HT1080 (cell line): Measurements from ENCODE around the gene DRG2. TPM values are rescaled to one million over a fixed set of nuclear protein-coding genes. Genes with fewer than 3 reads are reported as not detected.

Experiments
- DNase-seq: peaks from one replicate; pipeline ENCODE4 v3.0.0-alpha.2; 2015; ENCODE audit warnings: low read depth
- total RNA-seq: library from RNA; depleted of rRNA; stranded (reverse); fragments of >200 nt; shearing (Covaris generic); gene quantifications from 2 replicates; pipeline ENCODE4 v1.2.3, GENCODE V29; 2014; rRNA removed

The DRG2 gene
- total RNA-seq, 1 experiment from 2014 or later, result 55.5 TPM

DNA sequence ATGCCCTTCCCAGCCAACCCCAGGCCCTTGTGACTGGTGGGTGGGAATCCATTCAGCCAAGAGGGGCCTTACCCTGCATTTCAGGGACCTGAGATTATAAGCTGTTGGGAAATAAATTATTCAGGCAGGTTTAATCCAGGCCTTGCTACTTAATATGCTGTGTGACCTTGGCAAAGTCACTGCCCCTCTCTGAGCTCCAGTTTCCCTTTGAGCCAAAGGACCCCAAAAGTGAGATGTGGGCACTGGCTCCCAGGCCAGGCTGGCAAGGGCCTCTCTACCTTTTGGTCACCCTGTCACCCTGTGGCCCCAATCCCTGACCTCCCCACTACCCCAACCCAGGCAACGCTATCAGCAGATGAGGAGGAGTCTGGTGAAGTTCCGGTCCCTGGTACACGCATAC, 54.7 kb downstream of the DRG2 start:
- DNase-seq, result no peak

DNA sequence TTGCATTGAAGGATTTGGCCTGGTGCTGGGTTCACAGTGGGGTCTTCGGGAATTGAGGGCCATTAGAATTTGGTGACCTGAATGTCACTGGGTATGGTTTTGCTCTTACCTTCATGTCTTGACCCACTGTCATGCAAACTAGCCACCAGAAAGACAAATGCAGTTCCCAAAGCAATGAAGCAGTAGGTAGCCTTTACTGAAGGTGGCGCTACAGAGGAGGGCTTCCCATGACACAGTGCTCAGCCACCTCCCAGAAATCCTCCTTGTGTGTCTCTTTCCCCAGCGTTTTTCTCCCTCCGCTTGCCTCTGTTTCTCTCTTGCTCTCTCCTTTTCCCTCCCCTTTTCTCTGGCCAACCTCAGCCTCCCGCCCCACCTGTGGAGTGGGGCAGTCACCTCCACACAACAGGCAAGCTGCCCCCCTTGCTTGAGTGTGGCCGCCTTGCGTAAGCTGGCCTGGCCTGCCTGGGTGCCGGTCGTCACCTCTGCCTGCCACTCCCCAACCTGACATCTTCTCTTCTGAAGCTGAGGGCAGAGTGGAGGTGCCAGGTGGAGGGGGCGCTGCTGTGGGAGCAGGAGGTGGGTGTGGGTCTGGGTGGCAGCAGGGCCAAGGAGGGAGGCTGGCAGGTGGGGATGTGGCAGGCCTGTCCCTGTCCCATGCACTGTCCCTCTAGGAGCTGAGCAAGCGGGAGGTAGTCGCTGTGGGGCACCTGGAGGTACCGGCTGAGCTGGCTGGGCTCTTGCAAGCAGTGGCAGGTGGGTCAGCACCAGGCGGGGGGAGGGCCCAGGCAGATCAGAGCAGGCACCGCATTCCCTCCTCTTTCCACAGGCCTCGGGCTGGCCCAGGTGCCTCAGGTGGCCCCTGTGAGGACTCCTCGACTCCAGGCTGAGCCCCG, 55.5 kb downstream of the DRG2 start:
- DNase-seq, result no peak

DNA sequence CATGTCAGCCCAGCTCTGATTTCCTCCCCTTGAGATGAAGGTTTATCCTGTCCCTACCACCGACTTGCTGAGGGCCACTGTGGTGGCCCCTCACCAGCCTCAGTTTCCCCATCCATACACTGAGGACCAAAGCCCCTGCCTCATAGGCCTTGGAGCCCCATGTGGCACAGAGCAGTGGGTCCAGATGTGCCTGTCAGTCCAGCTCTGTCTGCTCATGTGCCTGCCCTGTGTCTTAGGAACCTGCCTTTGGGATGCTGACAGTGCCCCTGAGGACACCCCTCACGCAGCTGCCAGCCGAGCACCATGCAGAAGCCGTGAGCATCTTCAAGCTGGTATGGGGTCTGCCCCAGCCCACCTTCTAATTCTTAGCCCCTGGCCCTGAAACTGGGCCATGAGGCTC, 56.5 kb downstream of the DRG2 start:
- no peak for DNase-seq

DNA sequence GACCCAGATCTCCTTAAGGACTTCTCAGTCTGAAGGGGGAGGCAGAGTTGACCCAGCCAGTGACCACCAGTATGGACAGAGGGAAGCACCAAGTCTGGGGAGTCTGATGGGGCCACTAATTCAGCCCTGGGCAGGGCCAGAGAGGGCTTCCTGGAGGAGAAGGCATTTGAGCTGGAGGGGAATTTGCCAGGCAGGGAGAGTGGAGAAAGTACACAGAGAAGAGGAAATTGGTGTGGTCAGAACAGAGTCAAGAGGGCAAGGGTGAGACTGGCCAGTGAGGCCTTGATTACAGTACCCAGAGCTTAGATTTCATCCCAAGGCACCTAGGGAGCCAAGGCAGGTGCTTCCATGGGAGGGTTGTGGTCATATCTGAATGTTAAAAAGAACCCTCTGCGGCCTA, 57.1 kb downstream of the DRG2 start:
- no peak for DNase-seq

DNA sequence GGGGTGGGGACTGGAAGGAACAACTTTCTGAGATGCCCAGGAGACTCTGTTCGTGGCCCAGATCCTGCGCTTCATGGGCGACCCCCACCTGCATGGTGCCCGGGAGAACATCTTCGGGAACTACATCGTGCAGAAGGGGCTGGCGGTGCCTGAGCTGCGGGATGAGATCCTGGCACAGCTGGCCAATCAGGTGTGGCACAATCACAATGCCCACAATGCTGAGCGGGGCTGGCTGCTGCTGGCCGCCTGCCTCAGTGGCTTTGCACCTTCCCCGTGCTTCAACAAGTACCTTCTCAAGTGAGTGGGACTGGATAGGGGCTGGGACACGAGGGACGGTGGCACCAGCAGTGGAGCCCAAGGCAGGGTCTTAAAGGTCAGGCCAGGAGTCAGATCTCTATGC, 58.1 kb downstream of the DRG2 start:
- DNase-seq, result no peak

DNA sequence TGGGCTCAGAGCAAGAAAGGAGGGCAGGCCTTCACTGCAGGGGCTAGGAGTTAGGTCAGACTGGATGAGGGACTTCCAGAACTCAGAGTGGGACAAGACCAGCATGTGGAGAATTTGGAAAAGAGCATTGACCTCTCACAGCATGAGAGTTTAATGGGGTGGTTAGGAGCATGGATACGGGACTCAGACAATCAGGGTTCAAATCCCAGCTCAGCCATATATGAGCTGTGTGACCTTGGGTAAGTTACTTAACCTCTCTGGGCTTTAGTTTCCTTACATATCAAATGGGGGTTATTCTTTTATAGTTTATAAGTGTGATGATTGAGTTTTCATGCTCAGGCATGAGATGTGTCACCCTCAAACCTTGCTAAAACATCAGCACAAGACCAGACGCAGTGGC, 58.5 kb downstream of the DRG2 start:
- DNase-seq, result no peak

DNA sequence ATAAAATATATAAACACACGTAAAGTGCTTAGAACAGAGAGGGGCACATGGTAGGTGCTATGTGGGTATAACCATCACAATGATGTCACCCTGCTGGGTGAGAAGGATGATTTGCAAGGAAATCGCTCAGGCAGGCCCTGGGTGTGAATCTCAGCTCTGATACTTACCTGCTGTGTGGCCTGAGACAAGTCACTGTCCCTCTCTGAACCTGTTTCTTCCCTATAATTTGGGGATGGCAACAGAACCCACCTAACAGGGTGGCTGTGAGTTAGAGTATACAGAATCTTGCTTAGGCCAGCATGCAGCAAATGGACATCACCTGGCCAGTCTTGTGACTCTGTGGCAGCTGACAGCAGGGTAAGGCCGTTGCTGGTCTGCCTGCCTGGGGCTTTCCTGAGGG, 59.2 kb downstream of the DRG2 start:
- no peak for DNase-seq

DNA sequence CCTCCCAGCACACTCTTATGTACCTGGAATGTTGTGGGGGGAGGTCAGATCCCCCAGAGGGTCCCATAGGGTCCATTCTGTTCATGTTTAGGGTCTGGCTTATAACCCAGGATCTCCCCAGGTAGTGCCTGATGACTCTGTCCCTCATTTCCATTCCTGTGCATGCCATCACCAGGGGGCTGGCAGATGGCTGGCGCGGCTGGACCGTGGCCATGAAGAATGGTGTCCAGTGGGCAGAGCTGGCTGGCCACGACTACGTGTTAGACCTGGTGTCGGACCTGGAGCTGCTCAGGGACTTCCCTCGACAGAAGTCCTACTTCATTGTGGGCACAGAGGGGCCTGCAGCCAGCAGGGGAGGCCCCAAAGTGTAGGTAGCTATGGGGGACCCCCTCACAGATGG, 60.8 kb downstream of the DRG2 start:
- no peak for DNase-seq

DNA sequence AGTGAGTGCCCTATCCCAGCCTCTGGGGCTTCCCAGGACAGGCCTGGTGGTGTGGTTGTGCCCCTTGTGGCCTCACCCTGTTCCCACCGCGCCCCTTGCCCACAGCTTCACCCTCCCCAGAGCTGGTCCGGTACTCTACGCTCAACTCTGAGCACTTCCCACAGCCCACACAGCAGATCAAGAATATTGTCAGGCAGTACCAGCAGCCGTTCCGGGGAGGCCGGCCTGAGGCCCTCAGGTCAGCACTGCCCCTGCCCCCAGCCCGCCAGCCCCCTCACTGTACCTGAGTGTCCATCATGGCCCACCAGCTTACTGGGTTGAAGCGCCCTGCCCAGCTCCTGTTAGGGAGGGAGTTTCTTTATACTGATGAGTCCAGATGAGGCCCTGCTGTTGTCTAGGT, 63.5 kb downstream of the DRG2 start:
- no peak for DNase-seq

DNA sequence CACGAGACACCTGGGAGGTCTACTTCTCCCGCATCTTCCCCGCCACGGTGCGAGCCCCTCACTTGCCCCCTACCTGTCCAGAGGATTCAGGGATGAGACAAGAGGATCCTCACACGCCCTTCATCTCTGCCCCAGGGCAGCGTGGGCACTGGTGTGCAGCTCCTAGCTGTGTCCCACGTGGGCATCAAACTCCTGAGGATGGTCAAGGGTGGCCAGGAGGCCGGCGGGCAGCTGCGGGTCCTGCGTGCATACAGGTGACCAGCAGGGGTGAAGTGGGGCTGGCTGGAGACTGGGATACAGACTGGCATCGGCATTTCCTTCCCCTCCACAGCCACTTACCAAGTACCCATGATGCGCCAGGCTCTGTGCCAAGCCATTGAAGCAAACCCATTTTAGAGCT, 67.4 kb downstream of the DRG2 start:
- DNase-seq, result no peak

DNA sequence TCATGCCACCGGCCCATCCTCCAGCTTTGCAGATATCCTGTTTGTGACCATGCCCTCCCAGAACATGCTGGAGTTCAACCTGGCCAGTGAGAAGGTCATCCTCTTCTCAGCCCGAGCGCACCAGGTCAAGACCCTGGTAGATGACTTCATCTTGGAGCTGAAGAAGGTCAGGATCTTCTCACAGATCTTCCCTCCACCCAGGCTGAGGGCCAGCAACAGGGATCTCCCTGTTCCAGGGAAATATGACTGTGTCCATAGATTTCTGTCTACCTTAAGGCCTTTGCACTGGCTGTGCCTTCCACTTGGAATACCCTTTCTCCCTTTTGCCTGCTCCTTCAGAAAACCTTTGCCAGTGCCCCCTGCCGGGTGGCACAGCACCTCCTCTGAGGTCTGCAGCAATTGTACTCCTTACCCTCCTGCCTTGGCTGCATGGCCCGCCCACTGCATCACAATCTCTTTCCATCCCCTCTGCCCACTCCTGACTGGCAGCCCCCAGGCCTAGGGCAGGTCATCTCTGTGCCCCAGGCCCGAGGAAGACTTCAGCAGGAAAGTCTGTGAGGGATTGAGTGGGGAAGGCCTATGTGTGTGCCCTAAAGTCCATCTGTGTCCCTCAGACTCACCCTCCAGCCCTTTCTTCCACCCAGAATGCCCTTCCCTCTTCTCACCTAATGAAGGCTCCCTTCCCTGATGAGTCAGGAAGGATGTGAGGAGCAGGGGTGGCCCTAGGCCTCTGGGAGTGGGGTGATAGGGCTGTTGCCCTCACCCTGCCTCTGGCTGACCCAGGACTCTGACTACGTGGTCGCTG, 68.6 kb downstream of the DRG2 start:
- DNase-seq, result no peak

DNA sequence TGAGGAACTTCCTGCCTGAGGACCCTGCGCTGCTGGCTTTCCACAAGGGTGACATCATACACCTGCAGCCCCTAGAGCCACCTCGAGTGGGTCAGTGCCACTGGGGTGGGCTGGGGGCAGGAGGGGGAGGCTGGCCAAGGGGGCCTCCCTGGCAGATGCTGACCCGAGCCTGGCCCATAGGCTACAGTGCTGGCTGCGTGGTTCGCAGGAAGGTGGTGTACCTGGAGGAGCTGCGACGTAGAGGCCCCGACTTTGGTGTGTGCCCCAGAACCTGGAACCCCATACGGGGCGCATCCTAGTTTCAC, 69.2 kb downstream of the DRG2 start:
- DNase-seq, result no peak

Other genes with a start within 250 kb of the DRG2 start
- 13.5 and 17.5 TPM in 2 replicates for gene TOM1L2, start 115.5 kb upstream of the DRG2 start, total RNA-seq
- 0.47 and 1.1 TPM in 2 replicates for gene DRC3, start 115.1 kb upstream of the DRG2 start, total RNA-seq
- 16.6 and 17.8 TPM in 2 replicates for gene ATPAF2, start 48.8 kb upstream of the DRG2 start, total RNA-seq
- gene GID4, start 48.5 kb upstream of the DRG2 start, total RNA-seq, result 5.0 and 7.8 TPM in 2 replicates
- not detected in 2 replicates for gene MYO15A, start 20.8 kb downstream of the DRG2 start, total RNA-seq
- gene ALKBH5, start 95.9 kb downstream of the DRG2 start, total RNA-seq, result 75.9 and 91.6 TPM in 2 replicates
- gene LLGL1, start 137.7 kb downstream of the DRG2 start, total RNA-seq, result 36.5 and 39.3 TPM in 2 replicates
- 189 and 191 TPM in 2 replicates for gene FLII, start 170.8 kb downstream of the DRG2 start, total RNA-seq
- 5.7 and 8.1 TPM in 2 replicates for gene MIEF2, start 172.7 kb downstream of the DRG2 start, total RNA-seq
- gene TOP3A, start 227.0 kb downstream of the DRG2 start, total RNA-seq, result 80.3 and 84.9 TPM in 2 replicates
- 13.0 and 15.4 TPM in 2 replicates for gene SMCR8, start 227.3 kb downstream of the DRG2 start, total RNA-seq